Mucosa of gallbladder (tissue), 1 donor: ENCODE measurements around the gene ANKRD12. TPM values are rescaled to one million over a fixed set of nuclear protein-coding genes. Genes with fewer than 3 reads are reported as not detected.

Source experiments
- total RNA-seq: library from RNA; stranded (reverse); gene quantifications from one replicate; pipeline ENCODE4 v1.2.1, GENCODE V29; 2021
- donor health status: DM: no; HTN: no; CAD: no.

ANKRD12 gene
- total RNA-seq, 1 donor from 2014 or later: 62.8 TPM

Other genes with a start within 250 kb of the ANKRD12 start
- 106 TPM for gene NDUFV2, start 34.1 kb upstream of the ANKRD12 start, total RNA-seq
- 46.8 TPM for gene TWSG1, start 198.0 kb downstream of the ANKRD12 start, total RNA-seq